Stimulated activated CD4-positive, alpha-beta T cell treated with anti-CD3 and anti-CD28 coated beads, Interleukin-1b, Interleukin-23, amount 100 ng/mL, for 24 hours (primary cell): Measurements from ENCODE around the gene PJVK.

Experiments used
- DNase-seq, 4 experiments: peaks; one replicate each; pipeline ENCODE4 v3.0.0-alpha.2; 2020; ENCODE audit warnings: low read depth in 4 of 4, low spot score in 1 of 4

The PJVK gene

GRCh38 chr2:178480227-178481181 lies 29.3 kb downstream of the PJVK start, which contains the start of gene PLEKHA3:
Gene PLEKHA3, plus strand, starts transcription at chr2:178480457. Its CDS starts 413 bp downstream, at chr2:178480870.
- DNase-seq = peak; percentile 44 to 73 (median 60)

DNA sequence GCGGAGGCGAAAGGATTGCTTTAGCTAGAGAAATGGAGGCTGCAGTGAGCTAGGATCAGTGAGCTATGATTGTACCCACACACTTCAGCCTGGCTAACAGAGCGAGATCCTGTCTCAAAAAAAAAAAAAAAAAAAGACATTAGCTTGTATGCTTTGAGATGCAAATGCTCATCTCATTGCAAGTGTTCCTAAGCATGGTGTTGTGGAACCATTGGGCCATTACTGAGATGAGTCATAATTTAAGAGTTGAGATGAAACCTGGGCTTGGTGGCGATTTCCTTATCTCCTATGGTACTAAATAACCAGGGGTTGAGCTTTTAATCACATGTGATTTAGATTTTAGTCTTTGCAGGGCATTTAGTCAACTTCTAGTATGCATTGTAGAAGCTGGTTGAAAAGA lies 31.3 kb downstream of the PJVK start:
- DNase-seq = no peak

GRCh38 chr2:178484245-178485041 lies 33.3 kb downstream of the PJVK start:
- DNase-seq = no peak

DNA sequence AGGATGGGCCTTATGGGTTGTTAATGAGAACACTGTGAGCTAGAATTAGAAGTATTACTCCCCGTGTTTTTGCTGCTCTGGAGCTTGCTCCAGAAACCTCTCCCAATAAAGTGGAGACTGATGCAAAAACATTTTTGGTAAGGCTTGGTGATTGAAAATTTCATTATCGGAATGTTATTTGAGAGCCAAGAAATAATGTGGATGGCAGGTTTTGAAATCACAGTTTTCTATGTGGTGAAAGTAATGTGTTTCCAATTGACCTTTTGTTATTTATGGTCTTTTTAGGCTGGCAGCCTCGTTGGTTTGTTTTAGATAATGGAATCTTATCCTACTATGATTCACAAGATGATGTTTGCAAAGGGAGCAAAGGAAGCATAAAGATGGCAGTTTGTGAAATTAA lies 34.2 kb downstream of the PJVK start:
- DNase-seq = no peak

GRCh38 chr2:178491612-178492011 lies 40.4 kb downstream of the PJVK start:
- DNase-seq = no peak

GRCh38 chr2:178496049-178496448 lies 44.9 kb downstream of the PJVK start:
- DNase-seq = no peak

DNA sequence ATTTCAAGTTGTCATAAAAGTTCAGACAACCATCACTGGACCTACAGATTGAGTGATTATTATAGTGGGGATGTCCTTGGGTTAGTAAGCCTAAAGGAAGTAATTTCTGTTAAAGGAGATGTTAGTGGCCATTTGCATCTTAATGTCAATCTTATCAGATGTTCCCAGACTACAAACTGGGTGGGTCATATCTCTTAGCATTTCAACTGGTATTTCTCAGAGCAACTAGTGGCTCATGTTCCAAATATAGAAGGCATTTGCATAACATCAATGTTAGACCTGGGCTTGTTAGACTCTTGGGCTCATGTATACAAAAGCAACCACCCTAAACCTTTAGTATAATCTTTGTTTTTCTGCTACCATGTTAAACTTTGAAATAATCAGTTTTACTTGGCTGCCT lies 47.0 kb downstream of the PJVK start:
- DNase-seq = no peak

DNA sequence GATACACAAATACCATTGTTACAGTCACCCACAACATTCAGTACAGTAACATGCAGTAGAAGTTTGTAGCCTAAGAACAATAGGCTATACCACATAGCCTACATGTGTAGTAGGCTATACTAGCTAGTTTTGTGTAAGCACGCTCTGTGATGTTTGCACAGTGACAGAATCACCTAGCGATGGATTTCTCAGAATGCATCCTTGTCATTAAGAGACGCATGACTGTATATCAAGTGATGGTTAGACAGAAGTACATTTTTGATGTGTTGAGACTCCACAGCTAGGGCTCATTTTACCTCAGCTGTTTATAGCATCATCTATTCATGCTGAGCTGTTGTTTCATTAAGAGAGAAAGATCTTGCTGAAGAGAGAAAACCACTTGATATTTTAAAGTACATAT lies 48.5 kb downstream of the PJVK start:
- DNase-seq = no peak

- DNase-seq = no peak
These were observed 51.6 kb downstream of the PJVK start for GRCh38 chr2:178502751-178503150.

GRCh38 chr2:178506101-178506500 lies 54.9 kb downstream of the PJVK start:
- no peak for DNase-seq

GRCh38 chr2:178506524-178506923 lies 55.3 kb downstream of the PJVK start:
- DNase-seq = no peak

DNA sequence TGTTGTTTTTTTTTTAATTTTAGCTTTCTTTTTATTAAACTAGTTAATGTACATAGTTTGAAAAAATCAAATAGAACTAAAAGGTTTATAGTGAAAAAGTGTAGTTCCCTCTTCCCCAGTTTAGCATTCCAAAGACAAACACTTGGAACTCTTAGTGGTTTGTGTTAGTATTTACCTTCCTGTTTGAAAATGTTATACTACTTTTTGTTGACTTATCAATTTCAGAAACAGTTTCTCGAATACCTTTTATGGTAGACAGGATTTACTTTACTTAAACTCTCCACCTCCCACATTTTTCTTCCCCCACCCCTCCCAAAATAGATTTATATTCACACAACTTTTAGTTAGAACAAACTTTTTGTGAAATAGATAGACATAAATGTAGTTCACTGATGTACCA lies 55.8 kb downstream of the PJVK start:
- DNase-seq = no peak

DNA sequence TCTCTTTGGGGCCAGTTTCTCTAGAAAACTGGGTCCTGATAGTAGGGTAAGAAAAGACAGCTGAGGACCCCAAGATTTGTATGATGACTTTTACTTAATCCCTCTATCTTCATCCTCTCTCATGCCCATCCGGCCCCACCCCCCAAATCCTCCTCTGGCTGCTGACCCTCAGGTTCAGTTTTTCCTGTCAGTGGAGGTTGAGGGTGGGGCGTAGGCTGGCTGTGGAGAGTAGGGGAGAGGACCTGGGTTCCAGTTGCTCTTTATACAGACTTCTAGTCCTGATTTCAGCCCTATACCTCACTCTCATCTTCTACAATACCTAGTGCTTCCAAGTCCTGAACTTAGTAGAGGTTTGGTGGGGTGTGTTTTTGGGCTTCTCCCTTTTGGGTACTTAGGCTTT lies 57.5 kb downstream of the PJVK start:
- DNase-seq = no peak

DNA sequence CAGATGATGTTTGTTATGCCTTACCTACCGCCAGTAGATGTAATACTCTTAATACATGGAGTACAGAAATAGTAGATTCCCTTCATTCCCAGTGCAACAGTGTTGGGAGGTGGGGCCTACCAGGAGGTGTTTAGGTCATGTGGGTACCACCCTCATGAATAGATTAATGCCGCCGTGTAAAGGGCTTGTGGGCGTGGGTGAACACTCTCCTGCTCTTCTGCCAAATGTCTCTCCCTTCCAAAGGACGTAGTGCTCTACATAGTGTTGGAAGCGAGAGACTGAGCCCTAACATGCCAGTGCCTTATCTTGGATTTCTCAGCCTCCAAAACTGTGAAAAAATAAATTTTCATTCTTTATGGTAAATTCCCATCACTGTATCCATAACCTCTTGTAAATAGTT lies 59.2 kb downstream of the PJVK start:
- DNase-seq = no peak
